Measurements from ENCODE around the gene HMOX2. TPM values are rescaled to one million over a fixed set of nuclear protein-coding genes. Genes with fewer than 3 reads are reported as not detected.

HMOX2 gene
- total and polyA plus RNA-seq, 4 donors = 37.6 to 57.8 (median 51.3) TPM

DNA sequence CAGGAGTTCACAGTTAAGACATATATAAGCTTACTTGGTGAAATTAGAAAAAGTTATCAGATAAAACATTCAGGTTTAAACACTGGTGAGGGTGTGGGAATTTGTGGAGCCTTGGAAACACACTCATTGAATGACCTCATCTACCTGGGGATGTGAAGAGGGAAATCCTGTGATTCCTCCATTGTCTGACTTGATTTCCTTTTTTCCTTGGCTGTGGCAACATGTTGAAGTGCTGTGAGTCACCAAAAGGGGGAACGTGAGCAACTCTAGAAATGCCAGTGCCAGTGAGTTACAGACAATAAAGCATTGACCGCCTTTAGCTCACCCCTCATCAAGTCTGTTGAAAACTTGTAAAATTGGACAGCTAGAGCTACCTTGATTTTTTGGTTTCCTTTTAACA, 1.8 kb downstream of the HMOX2 start:
- Histone ChIP-seq H3K27me3 (ENCODE audit: control insufficient read depth in 3 of 3, insufficient read depth in 3 of 3, low read length in 2 of 3) (no peaks in the 10 kb centered on the region), H3K4me1 (ENCODE audit: control insufficient read depth in 5 of 5, insufficient read depth in 5 of 5, low read length in 5 of 5) (peaks cover 0 to 8% (median 3%) of the 10 kb centered on the region in 5 donors), H3K36me3 (ENCODE audit: control insufficient read depth in 4 of 4, insufficient read depth in 4 of 4, low read length in 4 of 4) (no peaks in the 10 kb centered on the region), H3K27ac (ENCODE audit: low read depth in 1 of 2, low read length in 1 of 2) (peak overlapping the region; percentile 37 to 75), H3K9ac (ENCODE audit: insufficient read depth in 1 of 2, low read length in 2 of 2) (no peak overlapping the region), H3K4me3 (no peak overlapping the region), H3K9me3 (ENCODE audit: control insufficient read depth in 4 of 4, insufficient read depth in 3 of 4, low read length in 3 of 4) (peaks cover 0 to 2% (median 0%) of the 10 kb centered on the region in 4 donors)
- ATAC-seq (ENCODE audit: insufficient read depth, low FRiP score) = no peak
- TF ChIP-seq, protein P1, sequence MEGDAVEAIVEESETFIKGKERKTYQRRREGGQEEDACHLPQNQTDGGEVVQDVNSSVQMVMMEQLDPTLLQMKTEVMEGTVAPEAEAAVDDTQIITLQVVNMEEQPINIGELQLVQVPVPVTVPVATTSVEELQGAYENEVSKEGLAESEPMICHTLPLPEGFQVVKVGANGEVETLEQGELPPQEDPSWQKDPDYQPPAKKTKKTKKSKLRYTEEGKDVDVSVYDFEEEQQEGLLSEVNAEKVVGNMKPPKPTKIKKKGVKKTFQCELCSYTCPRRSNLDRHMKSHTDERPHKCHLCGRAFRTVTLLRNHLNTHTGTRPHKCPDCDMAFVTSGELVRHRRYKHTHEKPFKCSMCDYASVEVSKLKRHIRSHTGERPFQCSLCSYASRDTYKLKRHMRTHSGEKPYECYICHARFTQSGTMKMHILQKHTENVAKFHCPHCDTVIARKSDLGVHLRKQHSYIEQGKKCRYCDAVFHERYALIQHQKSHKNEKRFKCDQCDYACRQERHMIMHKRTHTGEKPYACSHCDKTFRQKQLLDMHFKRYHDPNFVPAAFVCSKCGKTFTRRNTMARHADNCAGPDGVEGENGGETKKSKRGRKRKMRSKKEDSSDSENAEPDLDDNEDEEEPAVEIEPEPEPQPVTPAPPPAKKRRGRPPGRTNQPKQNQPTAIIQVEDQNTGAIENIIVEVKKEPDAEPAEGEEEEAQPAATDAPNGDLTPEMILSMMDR (IDR thresholded peaks at IDR 0.05; ENCODE audit: control extremely low read depth, extremely low read depth) = no peak
- 41% methylated on average over 2 of the region's 2 CpGs for WGBS, 2 donors
- peak in 2 of 3 donors; percentile 28 to 29 for DNase-seq

- Histone ChIP-seq H3K27me3 (ENCODE audit: control insufficient read depth in 3 of 3, insufficient read depth in 3 of 3, low read length in 2 of 3) (no peaks in the 10 kb centered on the region), H3K4me3 (no peak overlapping the region), H3K36me3 (ENCODE audit: control insufficient read depth in 4 of 4, insufficient read depth in 4 of 4, low read length in 4 of 4) (peaks cover 0 to 8% (median 3%) of the 10 kb centered on the region in 4 donors), H3K27ac (ENCODE audit: low read depth in 1 of 2, low read length in 1 of 2) (peak overlapping the region in 1 of 2 donors; percentile 47), H3K9me3 (ENCODE audit: control insufficient read depth in 4 of 4, insufficient read depth in 3 of 4, low read length in 3 of 4) (no peaks in the 10 kb centered on the region), H3K9ac (ENCODE audit: insufficient read depth in 1 of 2, low read length in 2 of 2) (no peak overlapping the region), H3K4me1 (ENCODE audit: control insufficient read depth in 5 of 5, insufficient read depth in 5 of 5, low read length in 5 of 5) (peaks cover 0 to 11% (median 2%) of the 10 kb centered on the region in 5 donors)
- TF ChIP-seq, protein P1 (IDR thresholded peaks at IDR 0.05; ENCODE audit: control extremely low read depth, extremely low read depth) = no peak
- 58 to 80% methylated on average over 2 of the region's 2 CpGs for WGBS, 2 donors
- DNase-seq (no peak), ATAC-seq (ENCODE audit: insufficient read depth, low FRiP score) (no peak)
These were observed 5.3 kb downstream of the HMOX2 start for GRCh38 chr16:4481526-4481925.

DNA sequence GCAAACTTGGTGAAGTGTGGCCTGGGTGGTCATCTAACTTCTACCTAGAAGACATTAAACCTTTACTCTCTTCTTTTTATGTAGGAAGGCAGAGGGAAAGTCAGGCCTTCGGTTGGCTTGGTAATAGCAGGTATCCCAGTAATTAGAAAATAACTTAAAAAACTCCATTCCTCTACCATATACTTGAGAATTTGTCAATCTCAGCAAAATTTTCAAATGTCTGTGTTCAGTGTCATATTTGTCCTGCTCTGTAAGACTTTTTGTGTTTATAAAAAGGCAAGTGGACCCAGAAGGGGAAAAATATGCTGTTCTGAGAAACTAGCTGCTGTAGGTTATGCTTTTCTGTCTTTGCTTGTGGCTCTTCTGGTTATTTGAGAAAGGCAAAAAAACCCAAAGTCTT, 5.8 kb downstream of the HMOX2 start:
- Histone ChIP-seq H3K36me3 (ENCODE audit: control insufficient read depth in 4 of 4, insufficient read depth in 4 of 4, low read length in 4 of 4) (peaks cover 0 to 8% (median 4%) of the 10 kb centered on the region in 4 donors), H3K9ac (ENCODE audit: insufficient read depth in 1 of 2, low read length in 2 of 2) (no peak overlapping the region), H3K9me3 (ENCODE audit: control insufficient read depth in 4 of 4, insufficient read depth in 3 of 4, low read length in 3 of 4) (no peaks in the 10 kb centered on the region), H3K4me3 (no peak overlapping the region), H3K4me1 (ENCODE audit: control insufficient read depth in 5 of 5, insufficient read depth in 5 of 5, low read length in 5 of 5) (peaks cover 0 to 16% (median 1%) of the 10 kb centered on the region in 5 donors), H3K27me3 (ENCODE audit: control insufficient read depth in 3 of 3, insufficient read depth in 3 of 3, low read length in 2 of 3) (no peaks in the 10 kb centered on the region), H3K27ac (ENCODE audit: low read depth in 1 of 2, low read length in 1 of 2) (peak overlapping the region in 1 of 2 donors; percentile 47)
- ATAC-seq (ENCODE audit: insufficient read depth, low FRiP score) (no peak), DNase-seq (no peak)
- 96 to 97% methylated on average over 1 of the region's 1 CpG for WGBS, 2 donors
- TF ChIP-seq, protein P1 (IDR thresholded peaks at IDR 0.05; ENCODE audit: control extremely low read depth, extremely low read depth) = no peak
